ENCODE data around the gene ARHGEF1.

DNA sequence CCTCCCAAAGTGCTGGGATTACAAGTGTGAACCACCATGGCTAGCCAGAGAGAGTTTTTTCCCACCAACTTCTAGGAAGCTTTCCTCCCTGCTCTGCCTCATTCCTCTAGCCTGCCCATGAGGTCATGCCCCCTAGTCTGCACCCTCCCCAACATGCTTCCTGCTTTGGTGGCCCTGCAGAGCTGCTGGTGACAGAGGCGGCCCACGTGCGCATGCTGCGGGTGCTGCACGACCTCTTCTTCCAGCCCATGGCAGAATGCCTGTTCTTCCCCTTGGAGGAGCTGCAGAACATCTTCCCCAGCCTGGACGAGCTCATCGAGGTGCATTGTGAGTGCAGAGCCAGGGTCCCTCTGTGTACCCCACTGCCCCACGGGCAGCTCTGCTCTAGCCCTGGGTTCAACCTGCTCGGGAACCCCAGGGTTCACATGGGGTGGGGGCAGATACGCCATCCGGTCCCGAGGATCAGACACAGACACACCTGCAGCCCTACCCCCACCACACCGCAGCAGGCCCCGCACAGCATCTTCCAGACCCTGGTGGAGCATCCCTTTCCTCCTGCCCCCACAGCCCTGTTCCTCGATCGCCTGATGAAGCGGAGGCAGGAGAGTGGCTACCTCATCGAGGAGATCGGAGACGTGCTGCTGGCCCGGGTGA is 18.9 kb downstream of the ARHGEF1 start:
- TF ChIP-seq, protein P1, sequence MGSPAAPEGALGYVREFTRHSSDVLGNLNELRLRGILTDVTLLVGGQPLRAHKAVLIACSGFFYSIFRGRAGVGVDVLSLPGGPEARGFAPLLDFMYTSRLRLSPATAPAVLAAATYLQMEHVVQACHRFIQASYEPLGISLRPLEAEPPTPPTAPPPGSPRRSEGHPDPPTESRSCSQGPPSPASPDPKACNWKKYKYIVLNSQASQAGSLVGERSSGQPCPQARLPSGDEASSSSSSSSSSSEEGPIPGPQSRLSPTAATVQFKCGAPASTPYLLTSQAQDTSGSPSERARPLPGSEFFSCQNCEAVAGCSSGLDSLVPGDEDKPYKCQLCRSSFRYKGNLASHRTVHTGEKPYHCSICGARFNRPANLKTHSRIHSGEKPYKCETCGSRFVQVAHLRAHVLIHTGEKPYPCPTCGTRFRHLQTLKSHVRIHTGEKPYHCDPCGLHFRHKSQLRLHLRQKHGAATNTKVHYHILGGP (tag by site-specific recombination; IDR thresholded peaks at IDR 0.05): no peak
- TF ChIP-seq ZNF416 (tag by site-specific recombination; IDR thresholded peaks at IDR 0.05): no peak
- TF ChIP-seq ZNF274 (IDR thresholded peaks at IDR 0.05; ENCODE audit: low read length): no peak
- no peak for TF ChIP-seq ZNF274 (tag by site-specific recombination; IDR thresholded peaks at IDR 0.05; ENCODE audit: borderline replicate concordance)
- no peak for TF ChIP-seq ZNF324 (tag by site-specific recombination; IDR thresholded peaks at IDR 0.05)
- TF ChIP-seq, protein P2, sequence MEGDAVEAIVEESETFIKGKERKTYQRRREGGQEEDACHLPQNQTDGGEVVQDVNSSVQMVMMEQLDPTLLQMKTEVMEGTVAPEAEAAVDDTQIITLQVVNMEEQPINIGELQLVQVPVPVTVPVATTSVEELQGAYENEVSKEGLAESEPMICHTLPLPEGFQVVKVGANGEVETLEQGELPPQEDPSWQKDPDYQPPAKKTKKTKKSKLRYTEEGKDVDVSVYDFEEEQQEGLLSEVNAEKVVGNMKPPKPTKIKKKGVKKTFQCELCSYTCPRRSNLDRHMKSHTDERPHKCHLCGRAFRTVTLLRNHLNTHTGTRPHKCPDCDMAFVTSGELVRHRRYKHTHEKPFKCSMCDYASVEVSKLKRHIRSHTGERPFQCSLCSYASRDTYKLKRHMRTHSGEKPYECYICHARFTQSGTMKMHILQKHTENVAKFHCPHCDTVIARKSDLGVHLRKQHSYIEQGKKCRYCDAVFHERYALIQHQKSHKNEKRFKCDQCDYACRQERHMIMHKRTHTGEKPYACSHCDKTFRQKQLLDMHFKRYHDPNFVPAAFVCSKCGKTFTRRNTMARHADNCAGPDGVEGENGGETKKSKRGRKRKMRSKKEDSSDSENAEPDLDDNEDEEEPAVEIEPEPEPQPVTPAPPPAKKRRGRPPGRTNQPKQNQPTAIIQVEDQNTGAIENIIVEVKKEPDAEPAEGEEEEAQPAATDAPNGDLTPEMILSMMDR (tag by site-specific recombination; IDR thresholded peaks at IDR 0.05): no peak
- no peak for TF ChIP-seq ZNF626 (tag by site-specific recombination; IDR thresholded peaks at IDR 0.05)
- no peak for TF ChIP-seq KLF16 (tag by site-specific recombination; IDR thresholded peaks at IDR 0.05)
- no peak for TF ChIP-seq SP3 (tag by site-specific recombination; IDR thresholded peaks at IDR 0.05)
